HG02885 (cell line): ENCODE data around the gene HYAL2.
"Not testable (repeated sequence)": the region's sequence is repeated elsewhere in the genome, so short reads cannot be mapped to it uniquely, and the experiment has no call there.

Experiments
- ATAC-seq: cut with Tn5 transposase; IDR thresholded peaks from one replicate; pipeline ENCODE4 v1.9.1; 2021; ENCODE audit warnings: mild to moderate bottlenecking; ENCODE audit not compliant: unreplicated experiment, poor library complexity

The HYAL2 gene

DNA sequence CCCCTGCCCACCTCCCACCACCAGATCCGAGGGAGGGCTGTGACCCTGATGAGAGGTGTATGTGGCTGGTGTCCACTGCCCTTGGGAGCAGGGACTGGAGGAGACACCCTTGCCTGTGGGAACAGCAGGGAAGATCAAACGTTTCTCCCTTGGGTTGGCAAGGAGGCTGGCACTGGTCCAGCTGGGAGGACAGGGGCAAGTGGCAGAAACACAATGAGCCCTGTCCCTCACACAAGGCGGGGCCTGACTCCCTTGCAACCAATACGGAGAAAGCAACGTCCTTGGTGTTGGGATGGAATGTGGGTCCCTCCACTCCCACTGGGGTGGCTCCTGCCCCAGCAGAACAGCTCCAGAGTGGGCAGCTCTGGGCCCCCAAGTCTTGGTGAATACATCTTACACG, 5.2 kb downstream of the HYAL2 start:
- no peak for ATAC-seq

DNA sequence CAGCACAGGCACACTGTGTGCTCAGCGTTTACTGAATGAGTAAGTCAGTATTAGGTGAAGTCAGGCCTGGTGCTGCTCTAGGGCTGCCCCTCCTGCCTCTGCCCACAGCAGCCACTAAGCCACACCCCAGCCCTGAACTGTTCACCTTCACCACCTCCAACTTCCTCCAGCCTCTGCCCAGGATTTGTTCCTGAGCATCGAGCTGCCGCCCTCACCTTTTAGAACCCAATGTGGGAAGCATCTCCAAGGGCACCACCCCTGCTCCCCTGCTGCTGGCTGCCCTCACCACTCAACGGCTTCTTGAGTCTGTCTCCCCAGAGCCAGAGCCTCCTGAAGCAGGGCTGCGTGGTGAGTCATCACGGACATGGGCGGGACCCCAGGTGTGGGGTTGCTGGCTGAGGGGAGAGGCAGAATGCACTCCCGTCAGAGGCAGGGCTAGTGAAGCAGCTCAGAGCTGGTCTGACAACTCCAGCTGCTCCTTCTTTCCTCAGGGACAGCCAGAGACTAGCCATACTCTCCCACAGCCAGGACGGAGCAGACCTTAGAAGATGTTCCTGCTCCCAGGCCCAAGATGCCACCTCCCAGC, 5.8 kb downstream of the HYAL2 start:
- no peak for ATAC-seq

DNA sequence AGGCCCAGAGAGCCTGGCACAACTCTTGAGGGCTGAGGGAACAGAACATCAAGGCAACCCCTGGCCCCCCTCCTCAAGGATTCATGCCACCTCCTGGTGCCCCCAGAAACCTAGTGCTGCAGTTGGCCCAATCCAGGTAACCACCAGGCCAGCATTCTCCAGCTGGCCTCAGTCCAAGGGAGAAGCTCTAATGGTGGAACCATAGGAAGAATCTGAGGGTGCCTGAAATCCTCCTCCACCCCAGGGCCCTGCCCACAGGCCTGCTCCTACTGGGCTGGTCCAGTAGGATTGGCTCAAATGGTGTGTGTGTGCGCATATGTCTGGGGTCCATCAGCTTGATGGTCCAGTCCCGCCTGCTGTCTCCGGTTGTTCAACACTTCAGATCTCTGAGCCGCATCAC, 7.7 kb downstream of the HYAL2 start:
- ATAC-seq: no peak

DNA sequence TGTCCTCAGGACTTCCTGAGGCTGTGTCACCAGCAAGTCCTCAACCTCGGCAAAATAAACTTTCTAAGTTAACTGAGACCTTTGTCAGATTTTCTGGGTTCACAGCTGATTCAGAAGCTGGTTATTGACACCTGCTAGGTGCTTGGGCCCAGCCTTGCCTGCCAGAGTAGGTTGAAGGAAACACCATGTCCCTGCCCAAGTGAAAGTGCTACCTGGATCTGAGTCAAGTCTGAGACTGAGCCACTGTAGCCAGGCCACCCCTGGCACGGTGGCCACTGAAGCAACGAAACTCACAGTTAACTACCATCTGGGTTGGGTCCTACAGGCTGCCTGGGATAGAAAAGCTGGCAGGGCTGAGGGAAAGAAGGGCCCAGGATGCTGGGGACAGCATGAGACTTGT, 8.2 kb downstream of the HYAL2 start:
- no peak for ATAC-seq

DNA sequence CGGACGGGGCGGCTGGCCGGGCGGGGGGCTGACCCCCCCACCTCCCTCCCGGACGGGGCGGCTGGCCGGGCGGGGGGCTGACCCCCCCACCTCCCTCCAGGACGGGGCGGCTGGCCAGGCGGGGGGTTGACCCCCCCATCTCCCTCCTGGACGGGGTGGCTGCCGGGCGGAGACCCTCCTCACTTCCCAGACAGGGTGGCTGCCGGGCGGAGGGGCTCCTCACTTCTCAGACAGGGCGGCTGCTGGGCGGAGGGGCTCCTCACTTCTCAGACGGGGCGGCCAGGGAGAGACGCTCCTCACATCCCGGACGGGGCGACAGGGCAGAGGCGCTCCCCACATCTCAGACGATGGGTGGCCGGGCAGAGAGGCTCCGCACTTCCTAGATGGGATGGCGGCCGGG, 10.5 kb downstream of the HYAL2 start:
- ATAC-seq: not testable (repeated sequence)

DNA sequence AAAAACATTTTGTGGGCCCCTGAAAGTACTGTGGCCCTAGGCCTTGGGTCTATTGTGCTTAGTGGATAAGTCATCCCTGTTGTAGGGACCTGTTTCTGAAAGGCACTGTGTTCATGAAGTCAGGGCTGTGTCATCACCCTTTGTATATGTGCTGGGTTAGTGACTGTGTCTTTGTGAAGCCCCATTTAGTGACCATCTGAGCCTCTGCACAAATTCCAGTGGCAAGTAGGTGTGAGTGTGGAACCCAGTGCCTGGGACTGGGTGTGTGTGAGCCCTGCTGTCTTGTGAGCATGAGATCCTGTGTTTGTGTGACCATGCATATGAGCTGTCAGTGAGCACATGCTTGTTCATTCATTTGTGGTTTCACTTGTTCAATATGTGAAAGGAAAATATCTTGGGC, 17.9 kb downstream of the HYAL2 start:
- ATAC-seq: no peak

DNA sequence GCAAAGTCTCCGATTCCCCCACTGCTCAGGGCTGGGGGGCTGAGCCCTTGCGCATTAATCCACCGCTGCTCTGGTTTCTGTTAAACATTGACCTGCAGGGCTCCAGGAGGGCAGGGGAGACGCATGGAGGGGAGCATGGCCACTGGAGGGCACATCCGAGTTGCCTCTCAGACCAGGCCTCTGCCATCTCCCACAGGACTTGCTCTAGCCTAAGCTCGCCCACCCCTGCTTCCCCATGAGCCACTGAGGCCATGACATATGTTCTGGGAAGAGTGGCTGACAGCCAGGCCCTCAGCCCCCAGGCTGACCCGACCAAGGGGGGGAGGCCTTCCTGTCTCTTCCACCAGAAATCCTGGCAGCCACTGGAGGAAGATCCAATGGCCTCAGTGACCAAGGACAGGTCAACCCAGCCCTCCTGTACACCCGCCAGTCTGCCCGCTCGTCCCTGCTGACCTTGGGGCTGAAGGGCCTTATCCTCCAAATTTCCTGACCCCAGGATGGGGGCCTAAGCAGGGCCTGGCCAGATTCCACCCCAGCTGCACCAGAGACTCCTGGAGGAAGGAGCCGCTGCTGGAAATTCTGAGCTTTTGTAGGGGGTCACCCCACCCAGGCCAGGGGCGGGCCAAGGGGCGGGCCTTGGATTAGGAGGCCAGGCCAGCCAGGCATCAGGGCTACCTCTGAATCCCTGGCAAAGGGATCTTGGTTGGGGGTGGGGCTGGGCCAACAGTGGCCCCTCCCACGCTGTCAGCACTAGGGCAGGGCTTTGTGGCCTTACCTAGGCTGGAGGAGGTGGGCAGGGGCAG, 19.3 kb downstream of the HYAL2 start, which contains the start of gene HYAL1:
TSS of gene HYAL1 (minus strand) at position 562 of the 803 bp plus-strand sequence. CDS start 618 bp downstream, outside the sequence.
- ATAC-seq: no peak

DNA sequence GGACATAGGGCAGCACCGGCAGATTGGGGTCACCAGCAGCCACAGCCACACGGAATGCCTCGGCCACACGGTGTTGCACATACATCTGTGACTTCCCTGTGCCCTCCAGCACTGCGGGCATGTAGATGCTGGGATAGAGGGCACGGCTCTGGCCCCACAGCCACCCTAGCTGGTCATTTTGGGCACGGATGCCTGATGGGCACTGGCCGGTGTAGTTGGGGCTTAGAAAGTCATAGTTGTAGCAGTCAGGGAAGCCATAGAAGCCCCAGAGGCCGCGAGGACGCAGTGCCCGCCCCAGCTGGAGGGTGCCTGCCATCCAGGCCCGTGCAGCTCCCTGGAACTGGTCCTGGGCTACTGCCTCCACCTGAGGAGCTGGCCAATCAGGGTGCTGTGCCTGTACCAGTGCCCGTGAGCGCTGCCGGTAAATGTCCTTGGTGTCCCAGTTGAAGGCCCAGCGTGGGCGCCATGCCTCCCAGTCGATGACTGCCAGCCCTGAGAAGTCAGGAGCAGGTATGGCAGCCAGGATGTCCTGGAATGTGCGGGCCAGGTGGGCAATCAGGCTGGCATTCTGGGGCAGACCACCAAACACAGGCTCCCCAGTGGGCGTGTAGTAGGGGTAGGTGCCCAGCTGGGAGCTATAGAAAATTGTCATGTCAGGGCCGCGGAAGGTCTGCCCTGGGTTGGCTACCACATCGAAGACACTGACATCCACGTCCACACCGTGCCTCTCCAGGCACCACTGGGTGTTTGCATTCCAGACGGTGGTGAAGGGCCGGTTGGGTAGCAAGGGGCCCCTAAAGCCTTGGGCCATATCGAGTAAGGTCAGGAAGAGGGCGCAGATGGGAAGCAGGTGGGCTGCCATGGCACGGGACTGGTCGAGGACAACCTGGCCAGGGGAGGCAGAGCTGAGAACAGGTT, 20.2 kb downstream of the HYAL2 start:
- ATAC-seq: no peak

DNA sequence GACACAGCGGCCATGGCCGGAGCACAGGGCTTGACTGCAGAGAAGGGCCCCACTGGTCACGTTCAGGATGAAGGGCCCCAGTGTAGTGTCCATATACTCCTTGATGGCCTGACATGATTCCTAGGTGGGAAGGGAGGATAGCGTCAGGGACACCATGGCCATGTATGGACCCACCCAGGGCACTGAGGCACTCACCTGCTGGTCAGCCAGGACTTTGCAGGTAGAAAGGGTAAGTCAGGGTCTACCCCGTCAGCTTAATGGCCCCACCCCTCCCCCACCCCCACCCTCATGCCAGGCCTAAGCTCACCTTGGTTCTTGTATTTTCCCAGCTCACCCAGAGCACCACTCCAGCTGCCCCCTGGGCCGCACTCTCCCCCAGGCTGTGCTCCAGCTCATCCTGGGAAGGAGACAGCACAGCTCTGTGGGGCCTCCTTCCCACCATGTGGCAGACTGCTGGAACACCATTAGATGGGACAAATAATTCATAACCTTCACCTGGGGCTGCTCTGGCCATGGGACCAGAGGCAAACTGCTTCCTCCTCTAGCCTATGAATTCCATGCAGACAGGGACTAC, 21.8 kb downstream of the HYAL2 start:
- ATAC-seq: no peak

DNA sequence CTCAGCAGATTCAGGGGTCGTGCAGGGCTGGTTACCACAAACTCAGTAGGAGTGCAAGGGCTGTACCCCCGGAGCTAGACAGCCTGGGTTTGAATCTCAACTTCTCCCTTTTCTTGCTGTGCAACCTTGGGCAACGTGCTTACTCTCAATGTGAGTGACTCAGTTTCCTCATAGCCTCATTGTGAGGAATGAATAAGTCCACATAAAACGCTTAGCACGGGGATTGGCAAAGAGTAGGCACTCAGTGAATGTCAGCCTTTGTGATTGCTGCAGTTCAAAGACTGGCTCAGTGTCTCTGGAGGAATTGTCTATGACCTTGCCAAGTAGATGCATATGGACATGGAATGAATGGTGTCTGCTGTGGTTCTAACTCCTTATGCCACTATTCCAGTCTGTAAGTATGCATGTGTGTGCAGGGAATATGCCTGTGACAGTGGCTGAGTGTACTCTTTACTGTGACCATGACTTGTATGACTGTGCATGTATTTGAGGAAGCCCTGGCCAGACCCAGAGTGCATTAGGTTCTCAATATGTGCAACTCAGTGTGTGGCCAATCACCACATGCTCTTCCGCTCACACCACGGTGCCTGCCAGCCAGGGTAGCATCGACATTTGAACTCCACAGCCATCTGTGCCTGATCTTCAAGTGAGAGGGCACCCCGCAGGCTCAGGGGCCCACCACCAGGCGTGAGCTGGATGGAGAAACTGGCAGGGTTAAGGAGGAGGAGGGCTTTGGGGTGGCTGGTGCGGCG, 22.4 kb downstream of the HYAL2 start:
- no peak for ATAC-seq

DNA sequence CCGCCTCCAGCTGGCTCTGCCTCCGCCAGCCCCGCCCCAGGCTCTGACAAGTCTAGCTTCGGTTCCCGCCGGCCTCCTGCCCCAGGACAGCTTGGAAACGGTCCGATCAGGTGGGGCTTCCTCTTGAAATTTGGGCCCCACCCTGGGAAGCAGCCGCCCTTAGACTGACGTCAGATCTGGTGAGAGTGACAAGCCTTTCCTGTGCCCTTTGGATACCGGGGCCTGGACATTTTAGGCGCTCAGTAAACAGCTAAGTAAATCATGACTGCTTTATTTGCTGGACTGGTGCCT, 23.0 kb downstream of the HYAL2 start:
- ATAC-seq: no peak

DNA sequence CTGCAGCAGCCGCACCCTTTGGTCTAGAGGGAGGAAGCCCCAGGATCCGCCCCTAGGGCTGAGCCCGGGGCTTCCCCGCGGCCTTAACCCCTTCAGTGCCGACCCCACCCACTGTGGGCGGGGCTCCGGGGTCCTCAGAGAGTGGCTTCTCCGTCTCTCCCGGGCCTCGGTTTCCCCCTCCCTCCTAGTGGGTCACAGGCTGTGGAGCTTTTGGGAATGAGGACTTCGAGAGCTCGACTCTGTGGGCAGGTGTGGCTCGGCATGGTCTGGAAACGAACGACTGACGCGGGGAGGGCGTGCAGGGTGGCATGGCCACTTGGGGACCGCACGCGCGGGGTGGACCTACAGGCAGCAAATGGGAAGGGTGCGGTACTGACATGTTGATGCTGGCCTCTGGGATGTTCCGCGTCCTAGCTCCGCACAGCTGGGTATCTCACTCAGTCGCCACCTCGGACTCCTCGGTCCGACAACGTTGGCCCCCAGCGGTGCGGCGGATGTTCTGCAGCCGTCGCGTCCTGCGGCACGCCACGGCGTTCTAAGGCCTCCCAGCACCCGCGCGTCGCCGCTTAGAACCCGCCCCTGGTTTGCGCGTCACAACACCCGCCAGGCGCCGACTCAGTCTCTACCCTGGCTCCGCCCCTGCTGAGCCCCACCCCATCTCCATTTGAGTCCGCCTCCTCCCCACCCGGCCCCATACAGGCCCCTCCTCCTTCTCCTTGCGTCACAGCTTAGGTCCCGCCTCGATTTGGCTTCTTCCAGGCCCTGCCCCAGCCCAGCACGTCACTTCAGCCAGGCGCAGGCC, 23.5 kb downstream of the HYAL2 start, which contains the start of the genes HYAL3 and NAA80:
TSS of gene HYAL3 (minus strand) at position 570 of the 802 bp plus-strand sequence. CDS start 3,803 bp downstream, outside the sequence.
TSS of gene NAA80 (minus strand) at position 570 of the 802 bp plus-strand sequence. CDS start 1,942 bp downstream, outside the sequence.
- ATAC-seq: peak; percentile 90

DNA sequence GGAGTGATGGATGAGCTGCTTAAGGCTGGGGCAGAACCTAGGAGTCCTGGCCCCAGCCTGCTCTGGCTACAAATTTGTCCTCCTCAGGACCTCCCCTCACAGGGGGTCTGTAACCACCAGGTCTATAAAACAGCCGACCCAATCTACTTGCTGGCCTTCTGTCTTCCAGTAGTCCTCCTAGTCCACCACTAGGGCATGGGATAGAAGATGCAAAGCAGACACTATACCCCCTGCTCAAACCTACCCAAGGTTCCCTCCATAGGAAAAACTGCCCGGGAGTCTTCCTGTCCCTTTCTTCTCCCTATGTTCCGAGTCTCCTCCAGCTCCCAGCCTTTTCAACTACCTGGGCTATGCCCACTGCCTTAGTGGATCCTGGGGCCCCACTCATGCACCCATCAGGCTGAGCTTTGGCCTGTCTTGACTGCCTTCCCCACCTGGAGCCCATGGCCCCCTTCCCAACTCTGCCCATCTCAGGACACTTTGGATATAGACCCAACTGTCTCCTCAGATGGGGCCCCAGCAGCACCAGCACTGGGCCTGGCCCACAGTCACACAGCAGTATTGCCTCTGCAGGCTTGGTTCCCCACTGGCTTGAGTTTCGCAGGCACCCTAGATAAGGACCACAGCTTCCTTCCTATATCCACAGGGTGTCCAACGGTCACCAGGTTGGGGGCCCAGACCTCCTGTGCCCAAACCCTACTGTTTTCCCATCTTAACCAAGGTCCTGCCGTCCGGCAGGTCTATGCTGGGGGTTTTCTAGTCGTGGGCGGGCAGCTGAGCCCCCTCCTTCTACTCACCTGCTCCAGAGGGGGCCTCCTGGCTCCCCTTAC, 24.4 kb downstream of the HYAL2 start:
- no peak for ATAC-seq

DNA sequence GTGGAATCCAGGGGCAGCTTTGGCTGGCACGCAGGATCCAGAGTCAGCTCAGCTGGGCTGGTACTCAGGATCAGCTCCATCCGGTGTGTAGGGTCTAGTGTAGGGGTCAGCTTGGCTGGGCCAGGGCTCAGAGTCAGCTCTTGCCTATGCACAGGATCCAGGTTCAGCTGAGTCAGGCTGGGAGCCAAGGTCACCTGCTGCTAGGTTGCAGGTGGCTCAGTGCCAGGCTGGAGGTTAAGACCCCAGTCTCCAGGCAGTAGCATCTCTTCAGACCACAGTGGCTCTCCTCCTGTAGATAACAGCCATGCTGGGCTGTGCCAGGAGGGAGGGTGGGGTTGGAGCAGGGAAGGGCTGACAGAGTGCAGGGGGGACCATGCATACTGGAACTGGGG, 25.2 kb downstream of the HYAL2 start:
- no peak for ATAC-seq

DNA sequence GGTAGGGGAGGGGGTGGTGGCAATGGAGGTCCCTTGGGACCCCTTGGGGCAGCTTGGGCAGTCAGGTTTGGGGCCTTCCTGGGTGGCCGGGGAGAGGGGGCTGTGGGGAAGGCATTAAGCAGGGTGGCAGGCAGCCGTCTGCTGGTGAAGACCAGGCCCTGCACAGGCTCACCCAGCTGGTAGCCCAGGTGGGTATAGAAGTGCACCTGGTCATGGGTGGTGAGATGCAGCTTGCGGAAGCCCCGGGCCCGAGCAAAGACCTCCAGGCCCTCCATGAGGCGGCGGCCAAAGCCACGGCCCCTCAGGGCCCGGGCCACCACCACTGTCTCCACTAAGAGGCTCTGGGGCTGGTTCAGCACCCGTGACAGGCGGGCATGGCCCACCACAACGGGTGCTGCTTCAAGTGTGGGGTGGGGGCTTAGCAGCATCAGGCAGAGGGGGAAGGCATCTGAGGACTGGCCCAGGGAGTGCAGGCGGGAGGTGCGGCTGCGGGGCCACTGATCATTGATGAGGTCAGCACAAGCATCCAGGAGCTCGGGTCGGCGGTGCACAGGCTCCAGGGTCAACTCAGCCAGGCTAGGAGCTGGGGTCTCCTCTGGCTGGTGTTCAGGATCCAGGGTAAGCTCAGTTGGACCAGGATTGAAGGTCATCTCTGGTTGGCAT, 25.7 kb downstream of the HYAL2 start:
- ATAC-seq: no peak

DNA sequence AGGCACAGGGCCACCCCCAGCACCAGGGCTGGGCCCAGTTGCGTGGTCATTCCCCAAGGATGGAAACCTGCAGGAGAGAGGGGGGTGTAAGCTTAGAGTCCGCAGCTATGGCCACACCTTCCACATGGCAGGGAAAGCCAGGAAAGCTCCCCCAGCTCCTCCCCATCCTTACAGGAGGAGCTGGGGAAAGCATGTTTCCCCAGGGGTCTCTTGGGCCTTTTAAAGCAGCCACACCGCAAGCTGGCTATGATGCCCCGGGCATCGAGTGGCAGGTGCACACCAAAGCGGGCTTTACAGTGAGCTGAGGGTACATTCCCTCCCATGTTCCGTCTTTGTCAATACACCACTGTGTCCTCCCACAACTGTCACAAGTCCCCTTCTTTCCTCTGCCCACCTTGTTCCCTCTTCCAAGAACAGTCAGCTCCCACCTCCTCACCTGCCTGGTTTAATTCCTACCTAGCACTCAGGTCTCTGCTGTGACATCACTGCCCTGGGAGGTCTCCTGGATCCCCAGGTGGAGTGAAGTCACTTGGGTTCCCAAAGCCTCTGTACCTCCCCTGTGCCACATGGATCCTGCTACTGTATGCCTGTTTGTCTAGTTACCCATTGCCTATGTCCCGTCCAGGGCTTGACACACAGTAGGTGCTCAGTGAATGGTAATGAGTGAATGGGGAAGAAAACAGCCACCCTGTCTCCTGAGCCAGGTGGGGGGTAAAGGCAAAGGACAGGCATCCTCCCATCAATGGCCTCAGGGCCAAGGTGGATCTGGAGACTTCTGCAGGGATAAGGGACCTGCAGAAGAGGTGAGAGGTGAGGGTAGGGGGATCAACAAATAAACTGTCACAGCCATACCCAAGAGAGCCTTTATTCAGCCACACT, 26.8 kb downstream of the HYAL2 start:
- no peak for ATAC-seq
